HEK293 (cell line): ENCODE measurements around the gene ABHD5.

Source experiments
- CTCF ChIA-PET: fragments of 350-600 bp; formaldehyde crosslinking; extraction: SDS; loops from one replicate; lab custom pipeline; 2021; ENCODE audit warnings: antibody characterized with exemption; lab: Yijun Ruan, JAX
- POLR2A ChIA-PET: fragments of 300-600 bp; formaldehyde crosslinking; extraction: SDS; loops from one replicate; lab custom pipeline; 2020; ENCODE audit warnings: antibody characterized with exemption, inconsistent platforms; lab: Yijun Ruan, JAX
- H3K27ac ChIP-seq: fragments of 200-500 bp; sonication (Bioruptor generic); 2 replicates; pipeline ENCODE4 v1.5.1; 2014; ENCODE audit warnings: low read depth, low read length, control low read depth, inconsistent platforms; ENCODE audit errors: extremely low read depth
- H3K36me3 ChIP-seq, 2 experiments: fragments of 200-500 bp in 1 of 2; sonication (Bioruptor generic) in 1 of 2; 1 replicate in 1 of 2; 2 replicates in 1 of 2; pipeline ENCODE4 v1.5.1; 2014 to 2017; ENCODE audit warnings: inconsistent platforms in 2 of 2, low read length in 2 of 2; ENCODE audit not compliant: control insufficient read depth in 2 of 2, insufficient read depth in 1 of 2
- H3K4me1 ChIP-seq: fragments of 200-500 bp; sonication (Bioruptor generic); 2 replicates; pipeline ENCODE4 v1.5.1; 2014; ENCODE audit warnings: mild to moderate bottlenecking, low read length, inconsistent platforms; ENCODE audit not compliant: control insufficient read depth, insufficient read depth
- H3K4me3 ChIP-seq: 2 replicates; pipeline ENCODE4 v1.5.1; 2011; ENCODE audit warnings: low read depth, mild to moderate bottlenecking, control low read depth, low read length, moderate library complexity
- H3K9me3 ChIP-seq: fragments of 200-500 bp; sonication (Bioruptor generic); 2 replicates; pipeline ENCODE4 v1.5.1; 2014; ENCODE audit warnings: low read depth, low read length, inconsistent platforms; ENCODE audit not compliant: control insufficient read depth, insufficient read depth
- PRDM4 ChIP-seq: fragments of 450-650 bp; formaldehyde crosslinking; IDR thresholded peaks from 2 replicates; pipeline ENCODE4 v1.5.1; 2017; ENCODE audit warnings: missing biosample characterization, missing genetic modification characterization
- RBAK ChIP-seq: fragments of 450-650 bp; formaldehyde crosslinking; IDR thresholded peaks from 2 replicates; pipeline ENCODE4 v1.5.1; 2016; ENCODE audit warnings: missing biosample characterization, missing genetic modification characterization
- ZBTB21 ChIP-seq: fragments of 450-650 bp; formaldehyde crosslinking; IDR thresholded peaks from 2 replicates; pipeline ENCODE4 v1.5.1; 2017; ENCODE audit warnings: missing biosample characterization, missing genetic modification characterization
- ZBTB49 ChIP-seq: fragments of 450-650 bp; formaldehyde crosslinking; IDR thresholded peaks from 2 replicates; pipeline ENCODE4 v1.5.1; 2016; ENCODE audit warnings: missing biosample characterization, missing genetic modification characterization, low read depth
- ZEB2 ChIP-seq: fragments of 450-650 bp; formaldehyde crosslinking; IDR thresholded peaks from 2 replicates; pipeline ENCODE4 v1.5.1; 2016; ENCODE audit warnings: missing biosample characterization, missing genetic modification characterization
- ZNF16 ChIP-seq: fragments of 450-650 bp; formaldehyde crosslinking; IDR thresholded peaks from 2 replicates; pipeline ENCODE4 v1.5.1; 2016; ENCODE audit warnings: low read depth, missing biosample characterization, missing genetic modification characterization
- ZNF174 ChIP-seq: fragments of 450-650 bp; formaldehyde crosslinking; IDR thresholded peaks from 2 replicates; pipeline ENCODE4 v1.5.0; 2017; ENCODE audit warnings: missing biosample characterization, mild to moderate bottlenecking, missing genetic modification characterization
- ZNF362 ChIP-seq: fragments of 450-650 bp; formaldehyde crosslinking; IDR thresholded peaks from 2 replicates; pipeline ENCODE4 v1.5.1; 2016; ENCODE audit warnings: missing biosample characterization, missing genetic modification characterization
- ZNF366 ChIP-seq: fragments of 450-650 bp; formaldehyde crosslinking; conservative IDR thresholded peaks from 2 replicates; pipeline ENCODE4 v1.5.1; 2016; ENCODE audit warnings: missing biosample characterization, missing genetic modification characterization
- ZNF404 ChIP-seq: fragments of 450-650 bp; formaldehyde crosslinking; IDR thresholded peaks from 2 replicates; pipeline ENCODE4 v1.5.1; 2017; ENCODE audit warnings: missing biosample characterization, missing genetic modification characterization
- ZNF48 ChIP-seq: fragments of 450-650 bp; formaldehyde crosslinking; IDR thresholded peaks from 2 replicates; pipeline ENCODE4 v1.5.1; 2016; ENCODE audit warnings: missing biosample characterization, missing genetic modification characterization
- ZNF561 ChIP-seq: fragments of 450-650 bp; IDR thresholded peaks from 2 replicates; pipeline ENCODE4 v1.5.1; 2018; ENCODE audit warnings: missing biosample characterization, missing genetic modification characterization, borderline replicate concordance
- ZNF629 ChIP-seq: fragments of 450-650 bp; formaldehyde crosslinking; IDR thresholded peaks from 2 replicates; pipeline ENCODE4 v1.5.1; 2017; ENCODE audit warnings: missing biosample characterization, missing genetic modification characterization
- ZNF654 ChIP-seq: fragments of 450-650 bp; formaldehyde crosslinking; IDR thresholded peaks from 2 replicates; pipeline ENCODE4 v1.5.1; 2016; ENCODE audit warnings: low read depth, missing biosample characterization, missing genetic modification characterization
- ZNF707 ChIP-seq: fragments of 450-650 bp; formaldehyde crosslinking; IDR thresholded peaks from 2 replicates; pipeline ENCODE4 v1.5.1; 2016; ENCODE audit warnings: missing biosample characterization, missing genetic modification characterization
- ZNF776 ChIP-seq: fragments of 450-650 bp; formaldehyde crosslinking; IDR thresholded peaks from 2 replicates; pipeline ENCODE4 v1.5.0; 2017; ENCODE audit warnings: missing biosample characterization, missing genetic modification characterization, borderline replicate concordance
- ZNF792 ChIP-seq: fragments of 450-650 bp; formaldehyde crosslinking; IDR thresholded peaks from 2 replicates; pipeline ENCODE4 v1.5.1; 2016; ENCODE audit warnings: missing biosample characterization, missing genetic modification characterization
- TF ChIP-seq, protein P1 (sequence below): fragments of 450-650 bp; formaldehyde crosslinking; IDR thresholded peaks from 2 replicates; pipeline ENCODE4 v1.5.1; 2016; ENCODE audit warnings: missing biosample characterization, missing genetic modification characterization, borderline replicate concordance
- TF ChIP-seq, protein P2 (sequence below): fragments of 450-650 bp; formaldehyde crosslinking; IDR thresholded peaks from 2 replicates; pipeline ENCODE4 v1.5.1; 2016; ENCODE audit warnings: missing biosample characterization, missing genetic modification characterization

Gene ABHD5

GRCh38 chr3:43753741-43754715, 63.3 kb downstream of the ABHD5 start:
- no peaks in the 10 kb centered on the region for H3K4me1 ChIP-seq
- H3K4me3 ChIP-seq = no peak overlapping the region
- no peak for TF ChIP-seq RBAK
- TF ChIP-seq ZNF792 (tag by site-specific recombination) = no peak
- TF ChIP-seq, protein P1, sequence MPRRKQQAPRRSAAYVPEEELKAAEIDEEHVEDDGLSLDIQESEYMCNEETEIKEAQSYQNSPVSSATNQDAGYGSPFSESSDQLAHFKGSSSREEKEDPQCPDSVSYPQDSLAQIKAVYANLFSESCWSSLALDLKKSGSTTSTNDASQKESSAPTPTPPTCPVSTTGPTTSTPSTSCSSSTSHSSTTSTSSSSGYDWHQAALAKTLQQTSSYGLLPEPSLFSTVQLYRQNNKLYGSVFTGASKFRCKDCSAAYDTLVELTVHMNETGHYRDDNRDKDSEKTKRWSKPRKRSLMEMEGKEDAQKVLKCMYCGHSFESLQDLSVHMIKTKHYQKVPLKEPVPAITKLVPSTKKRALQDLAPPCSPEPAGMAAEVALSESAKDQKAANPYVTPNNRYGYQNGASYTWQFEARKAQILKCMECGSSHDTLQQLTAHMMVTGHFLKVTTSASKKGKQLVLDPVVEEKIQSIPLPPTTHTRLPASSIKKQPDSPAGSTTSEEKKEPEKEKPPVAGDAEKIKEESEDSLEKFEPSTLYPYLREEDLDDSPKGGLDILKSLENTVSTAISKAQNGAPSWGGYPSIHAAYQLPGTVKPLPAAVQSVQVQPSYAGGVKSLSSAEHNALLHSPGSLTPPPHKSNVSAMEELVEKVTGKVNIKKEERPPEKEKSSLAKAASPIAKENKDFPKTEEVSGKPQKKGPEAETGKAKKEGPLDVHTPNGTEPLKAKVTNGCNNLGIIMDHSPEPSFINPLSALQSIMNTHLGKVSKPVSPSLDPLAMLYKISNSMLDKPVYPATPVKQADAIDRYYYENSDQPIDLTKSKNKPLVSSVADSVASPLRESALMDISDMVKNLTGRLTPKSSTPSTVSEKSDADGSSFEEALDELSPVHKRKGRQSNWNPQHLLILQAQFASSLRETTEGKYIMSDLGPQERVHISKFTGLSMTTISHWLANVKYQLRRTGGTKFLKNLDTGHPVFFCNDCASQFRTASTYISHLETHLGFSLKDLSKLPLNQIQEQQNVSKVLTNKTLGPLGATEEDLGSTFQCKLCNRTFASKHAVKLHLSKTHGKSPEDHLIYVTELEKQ (tag by site-specific recombination) = 0 out of 2 replicates have a peak, but pooled peaks have one; percentile 12
- peak; percentile 76 for TF ChIP-seq ZNF629 (tag by site-specific recombination)
- TF ChIP-seq, protein P2, sequence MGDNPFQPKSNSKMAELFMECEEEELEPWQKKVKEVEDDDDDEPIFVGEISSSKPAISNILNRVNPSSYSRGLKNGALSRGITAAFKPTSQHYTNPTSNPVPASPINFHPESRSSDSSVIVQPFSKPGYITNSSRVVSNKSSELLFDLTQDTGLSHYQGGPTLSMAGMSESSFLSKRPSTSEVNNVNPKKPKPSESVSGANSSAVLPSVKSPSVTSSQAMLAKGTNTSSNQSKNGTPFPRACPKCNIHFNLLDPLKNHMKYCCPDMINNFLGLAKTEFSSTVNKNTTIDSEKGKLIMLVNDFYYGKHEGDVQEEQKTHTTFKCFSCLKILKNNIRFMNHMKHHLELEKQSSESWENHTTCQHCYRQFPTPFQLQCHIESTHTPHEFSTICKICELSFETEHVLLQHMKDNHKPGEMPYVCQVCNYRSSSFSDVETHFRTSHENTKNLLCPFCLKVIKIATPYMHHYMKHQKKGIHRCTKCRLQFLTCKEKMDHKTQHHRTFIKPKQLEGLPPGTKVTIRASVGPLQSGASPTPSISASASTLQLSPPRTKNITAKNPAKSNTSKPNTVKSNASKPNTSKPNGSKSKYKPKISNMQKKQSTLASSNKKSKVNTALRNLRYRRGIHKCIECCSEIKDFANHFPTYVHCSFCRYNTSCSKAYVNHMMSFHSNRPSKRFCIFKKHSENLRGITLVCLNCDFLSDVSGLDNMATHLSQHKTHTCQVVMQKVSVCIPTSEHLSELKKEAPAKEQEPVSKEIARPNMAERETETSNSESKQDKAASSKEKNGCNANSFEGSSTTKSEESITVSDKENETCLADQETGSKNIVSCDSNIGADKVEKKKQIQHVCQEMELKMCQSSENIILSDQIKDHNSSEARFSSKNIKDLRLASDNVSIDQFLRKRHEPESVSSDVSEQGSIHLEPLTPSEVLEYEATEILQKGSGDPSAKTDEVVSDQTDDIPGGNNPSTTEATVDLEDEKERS (tag by site-specific recombination) = no peak
- 0 out of 2 replicates have a peak, but pooled peaks have one; percentile 20 for TF ChIP-seq ZEB2
- TF ChIP-seq ZNF16 (tag by site-specific recombination) = no peak
- no peak for TF ChIP-seq ZBTB49 (tag by site-specific recombination)
- peak; percentile 31; the same call in 1 of the 2 replicates for TF ChIP-seq ZNF366 (tag by site-specific recombination)
- no peaks in the 10 kb centered on the region for H3K9me3 ChIP-seq
- CTCF ChIA-PET = interaction anchor here (1.1 to 3.4 kb wide), 3 partner anchors 14 to 102 kb away, joined by 3 to 12 read pairs (median 4); no protein-coding TSS in a partner anchor
- POLR2A ChIA-PET = no interaction called here
- no peaks in the 10 kb centered on the region for H3K36me3 ChIP-seq
- H3K27ac ChIP-seq = no peak overlapping the region

DNA sequence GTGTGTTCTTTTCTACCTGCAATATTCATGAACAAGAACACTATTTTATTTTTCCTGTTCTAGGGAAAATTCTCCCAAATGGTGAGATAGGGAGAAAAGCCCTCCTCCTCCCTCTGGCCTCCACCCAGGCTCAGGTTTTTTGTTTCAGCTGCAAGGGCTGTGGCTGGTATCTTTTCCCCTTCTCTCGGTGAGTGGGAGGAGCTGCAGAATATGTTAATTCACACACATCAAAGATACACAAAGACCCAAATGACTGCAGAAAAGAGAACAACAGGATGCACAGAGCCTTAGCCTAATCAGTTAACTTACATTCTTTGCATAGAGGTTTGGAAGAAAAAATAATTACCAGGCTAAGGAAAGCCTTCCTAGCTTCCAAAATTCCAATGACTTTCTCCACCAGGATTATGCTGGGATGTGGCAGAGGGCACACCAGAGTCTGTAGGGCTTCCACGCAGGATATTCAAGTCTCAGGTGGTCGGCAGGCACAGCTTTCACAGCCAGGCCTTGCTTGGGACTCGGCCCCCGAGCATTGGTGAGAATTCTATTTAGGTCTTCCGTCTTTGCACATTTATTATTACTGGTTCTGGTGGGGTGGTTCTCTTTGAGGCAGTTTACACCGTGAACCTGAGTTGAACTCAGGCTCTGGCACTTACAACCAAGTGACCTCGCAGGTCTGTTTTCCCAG, 64.9 kb downstream of the ABHD5 start:
- Histone ChIP-seq H3K36me3 (no peaks in the 10 kb centered on the region), H3K9me3 (no peaks in the 10 kb centered on the region), H3K4me3 (no peak overlapping the region), H3K27ac (no peak overlapping the region), H3K4me1 (no peaks in the 10 kb centered on the region)
- CTCF ChIA-PET = interaction anchor here (1.1 kb wide), 1 partner anchor 78 kb away, joined by 4 read pairs; no protein-coding TSS in a partner anchor
- POLR2A ChIA-PET = no interaction called here
- TF ChIP-seq PRDM4 (tag by site-specific recombination) (no peak), ZNF654 (tag by site-specific recombination) (no peak), ZNF362 (tag by site-specific recombination) (no peak), ZNF48 (tag by site-specific recombination) (no peak), ZNF174 (tag by site-specific recombination) (no peak), ZNF404 (no peak), ZNF707 (no peak), ZNF776 (tag by site-specific recombination) (no peak), ZBTB21 (tag by site-specific recombination) (no peak), ZNF561 (tag by site-specific recombination) (no peak)
